Stimulated activated CD4-positive, alpha-beta T cell treated with anti-CD3 and anti-CD28 coated beads, Interleukin-15, amount 100 ng/mL, for 24 hours (primary cell): ENCODE results near the gene OR51T1.
"Not testable (repeated sequence)": the region's sequence is repeated elsewhere in the genome, so short reads cannot be mapped to it uniquely, and the experiment has no call there.

Experiments used
- DNase-seq: peaks from one replicate; pipeline ENCODE4 v3.0.0-alpha.2; 2020

The OR51T1 gene, protein sequence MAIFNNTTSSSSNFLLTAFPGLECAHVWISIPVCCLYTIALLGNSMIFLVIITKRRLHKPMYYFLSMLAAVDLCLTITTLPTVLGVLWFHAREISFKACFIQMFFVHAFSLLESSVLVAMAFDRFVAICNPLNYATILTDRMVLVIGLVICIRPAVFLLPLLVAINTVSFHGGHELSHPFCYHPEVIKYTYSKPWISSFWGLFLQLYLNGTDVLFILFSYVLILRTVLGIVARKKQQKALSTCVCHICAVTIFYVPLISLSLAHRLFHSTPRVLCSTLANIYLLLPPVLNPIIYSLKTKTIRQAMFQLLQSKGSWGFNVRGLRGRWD

GRCh38 chr11:4881860-4882500, at the start of gene OR51T1:
Gene OR51T1 (plus strand): TSS chr11:4881900. CDS start chr11:4881900, 0 bp downstream.
- DNase-seq = no peak

DNA sequence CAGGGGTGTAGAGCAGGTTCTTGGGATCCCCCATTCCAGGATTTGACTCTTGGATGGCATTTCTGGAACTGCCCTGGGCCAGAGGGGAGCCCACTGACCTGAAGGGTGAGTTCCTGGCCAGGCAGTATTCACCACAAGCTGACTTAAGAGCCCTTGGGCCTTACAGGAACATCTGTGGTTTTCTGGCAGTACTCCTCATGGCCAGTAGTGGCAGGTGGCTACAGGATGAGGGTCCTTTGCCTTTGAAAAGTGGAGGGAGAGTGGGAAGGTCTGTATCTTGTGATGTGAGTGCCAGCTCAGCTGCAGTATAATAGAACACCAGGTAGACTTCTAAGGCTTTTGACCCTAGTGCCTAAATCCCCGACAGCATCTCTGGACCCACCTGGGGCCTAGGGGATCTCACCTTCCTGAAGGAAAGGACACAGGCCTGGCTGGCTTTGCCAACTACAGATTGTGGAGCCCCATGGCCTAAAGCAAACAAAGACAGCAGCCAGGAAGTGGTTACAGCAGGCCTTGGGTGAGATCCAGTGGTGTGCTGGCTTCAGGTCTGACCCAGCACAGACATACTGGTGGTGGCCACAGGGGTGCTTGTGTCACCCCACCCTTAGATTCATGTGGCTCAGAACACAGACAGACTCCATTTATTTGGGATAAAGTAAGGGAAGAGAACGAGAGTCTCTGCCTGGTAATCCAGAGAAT, 41.7 kb upstream of the OR51T1 start:
- no peak for DNase-seq

DNA sequence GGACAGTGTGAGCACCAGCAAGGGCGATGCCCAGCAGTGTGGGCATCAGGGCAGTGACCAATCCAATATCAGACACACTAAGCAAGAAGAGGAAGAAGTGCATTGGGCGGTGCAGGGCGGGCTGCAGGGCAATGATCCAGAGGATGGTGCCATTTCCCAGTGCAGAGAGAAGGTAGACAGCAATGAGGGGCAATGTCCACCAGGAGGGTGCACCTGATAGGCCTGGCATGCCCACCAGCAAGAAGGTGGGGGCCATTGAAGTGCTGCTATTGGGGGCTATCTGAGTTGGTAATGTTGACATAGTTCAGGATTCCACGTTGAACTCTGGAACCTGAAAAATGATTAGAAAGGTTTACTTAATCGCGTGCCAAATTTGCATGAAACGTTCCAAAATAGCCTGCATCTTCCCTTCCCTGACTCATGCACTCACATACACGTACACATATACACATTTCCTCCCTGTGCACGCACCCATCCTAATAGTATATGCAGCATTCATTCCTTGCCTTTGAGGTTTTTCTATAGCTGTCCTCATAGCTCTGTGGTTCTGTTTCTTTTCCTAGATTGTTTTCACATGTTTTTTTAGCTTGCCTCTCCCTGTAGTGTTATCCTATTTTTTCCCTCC, 32.7 kb upstream of the OR51T1 start, which contains the start of gene OR51S1:
TSS of gene OR51S1 (minus strand) at position 301 of the 625 bp plus-strand sequence. CDS start at position 301, 0 bp downstream.
- no peak for DNase-seq

GRCh38 chr11:4851033-4851432, 30.7 kb upstream of the OR51T1 start:
- DNase-seq = no peak

DNA sequence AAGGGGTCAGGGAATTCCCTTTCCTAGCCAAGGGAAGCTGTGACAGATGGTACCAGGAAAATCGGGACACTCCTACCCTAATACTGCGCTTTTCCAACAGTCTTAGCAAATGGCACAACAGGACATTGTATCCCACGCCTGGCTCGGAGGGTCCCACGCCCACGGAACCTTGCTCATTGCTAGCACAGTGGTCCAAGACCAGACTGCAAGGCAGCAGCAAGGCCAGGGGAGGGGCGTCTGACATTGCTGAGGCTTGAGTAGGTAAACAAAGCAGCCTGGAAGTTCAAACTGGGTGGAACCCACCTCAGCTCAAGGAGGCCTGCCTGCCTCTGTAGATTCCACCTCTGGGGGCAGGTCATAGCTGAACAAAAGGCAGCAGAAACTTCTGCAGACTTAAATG, 27.4 kb upstream of the OR51T1 start:
- not testable (repeated sequence) for DNase-seq

DNA sequence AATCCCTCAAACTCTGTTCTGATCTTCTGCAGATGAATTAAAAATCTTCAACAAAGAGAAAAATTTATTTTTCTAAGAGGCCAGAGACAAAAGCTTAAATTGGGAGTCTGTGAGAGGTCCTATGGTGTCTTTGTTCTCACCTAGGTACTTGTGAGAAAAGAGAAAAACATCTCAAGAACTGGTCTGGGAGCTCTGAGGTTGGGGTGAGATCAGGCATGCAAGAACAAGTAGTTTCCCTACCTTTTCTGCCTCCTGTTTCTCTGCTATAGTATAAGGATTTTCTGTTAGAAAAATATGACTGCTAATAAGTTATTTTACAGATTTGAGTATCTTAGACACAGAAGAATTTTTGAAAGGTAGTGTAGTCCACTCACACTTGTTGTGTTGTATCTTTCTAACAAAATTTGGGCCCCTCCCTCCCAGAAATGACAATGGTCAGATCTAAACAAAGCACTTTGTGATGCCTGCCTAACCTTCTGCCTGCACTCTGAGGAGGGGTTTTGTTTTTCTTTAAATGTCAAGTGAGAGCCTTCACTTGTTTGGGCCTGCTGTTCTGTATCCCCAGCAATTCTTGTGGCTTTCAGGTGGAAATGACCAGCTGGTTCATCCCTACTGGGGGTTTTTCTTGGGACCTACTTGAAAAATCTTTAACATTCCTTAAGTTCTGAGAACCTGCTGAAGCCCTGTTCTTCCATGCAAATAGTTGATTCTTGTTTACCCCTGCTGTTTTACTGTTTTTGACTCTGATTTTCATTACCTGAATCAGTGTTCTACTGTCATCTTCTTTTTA, 19.1 kb upstream of the OR51T1 start:
- no peak for DNase-seq

DNA sequence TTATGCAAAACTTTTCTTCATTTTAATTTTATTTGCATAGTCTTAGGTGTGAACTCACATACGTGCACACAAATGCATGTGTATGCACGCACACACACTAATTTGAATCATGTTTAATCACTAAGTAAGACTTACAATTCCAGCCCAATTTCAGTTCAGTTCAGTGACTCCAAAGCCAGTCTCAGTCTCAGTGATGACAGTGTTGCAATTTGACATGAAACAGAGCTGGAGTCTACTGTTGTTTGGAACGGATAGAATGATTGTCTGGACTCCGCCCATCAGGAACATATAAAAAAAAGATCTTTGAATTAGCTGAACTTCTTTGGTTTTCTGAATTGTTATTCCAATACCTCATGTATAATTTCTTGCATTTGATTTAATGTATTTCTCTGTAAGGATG, 17.8 kb upstream of the OR51T1 start:
- DNase-seq = no peak

DNA sequence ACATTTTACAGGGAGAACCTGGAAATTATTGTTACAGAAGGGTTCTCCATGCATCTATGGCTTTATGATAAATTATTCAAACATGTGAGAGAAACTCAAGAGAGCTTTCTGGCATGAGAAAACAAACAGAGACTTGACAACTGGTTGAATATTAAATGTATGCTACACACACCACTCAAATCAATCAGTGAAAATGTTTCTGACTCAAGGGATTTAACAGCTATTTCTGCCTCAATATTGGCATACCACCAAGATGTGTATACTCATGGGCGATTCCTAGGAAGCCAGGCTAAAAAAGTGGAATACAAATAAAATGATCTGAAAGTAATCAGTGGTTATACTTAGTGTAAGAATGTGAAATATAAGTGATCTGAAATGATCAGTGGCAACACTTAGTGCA, 15.8 kb upstream of the OR51T1 start:
- DNase-seq = no peak

GRCh38 chr11:4881188-4881587, 512 bp upstream of the OR51T1 start:
- no peak for DNase-seq

GRCh38 chr11:4882543-4882942, 843 bp downstream of the OR51T1 start:
- no peak for DNase-seq

DNA sequence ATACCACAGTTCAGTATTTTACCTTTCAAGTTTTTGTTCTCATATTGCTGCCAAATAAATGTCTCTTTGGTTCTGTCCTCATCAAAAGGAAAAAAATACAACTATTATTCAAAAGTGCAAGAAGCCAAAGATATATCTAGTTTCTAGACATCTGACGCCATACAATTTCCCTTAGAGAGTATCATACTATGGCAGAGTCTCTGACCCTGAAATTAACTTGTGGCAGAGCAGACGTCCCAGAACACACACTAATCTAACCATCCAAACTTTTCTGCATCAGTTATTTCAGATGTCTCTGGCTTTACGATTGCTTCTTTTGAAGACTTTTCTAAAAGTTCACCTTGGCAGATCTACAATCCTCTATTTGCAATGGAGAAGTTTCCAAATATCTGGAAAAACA, 2.7 kb downstream of the OR51T1 start:
- DNase-seq = no peak

DNA sequence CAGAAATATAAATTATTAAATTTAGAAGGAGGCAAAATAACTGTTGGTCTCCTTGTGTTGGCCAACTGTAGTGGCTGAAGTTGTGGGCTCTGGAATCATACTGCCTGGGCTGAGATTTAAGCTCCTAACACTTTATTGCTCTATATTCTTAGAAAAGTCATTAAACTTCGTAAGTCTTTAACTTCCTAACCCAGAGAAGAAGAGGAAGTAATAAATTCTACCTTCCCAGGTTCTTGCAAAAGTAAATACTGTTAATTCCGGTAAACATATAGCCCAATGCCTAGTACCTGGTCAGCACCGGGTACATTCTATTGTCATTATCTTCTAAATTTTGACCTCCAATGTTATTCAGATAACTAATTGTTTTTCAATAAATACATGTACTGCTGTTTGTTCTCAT, 4.5 kb downstream of the OR51T1 start:
- DNase-seq = no peak

- no peak for DNase-seq
Observed at GRCh38 chr11:4887591-4887990, 5.9 kb downstream of the OR51T1 start.

DNA sequence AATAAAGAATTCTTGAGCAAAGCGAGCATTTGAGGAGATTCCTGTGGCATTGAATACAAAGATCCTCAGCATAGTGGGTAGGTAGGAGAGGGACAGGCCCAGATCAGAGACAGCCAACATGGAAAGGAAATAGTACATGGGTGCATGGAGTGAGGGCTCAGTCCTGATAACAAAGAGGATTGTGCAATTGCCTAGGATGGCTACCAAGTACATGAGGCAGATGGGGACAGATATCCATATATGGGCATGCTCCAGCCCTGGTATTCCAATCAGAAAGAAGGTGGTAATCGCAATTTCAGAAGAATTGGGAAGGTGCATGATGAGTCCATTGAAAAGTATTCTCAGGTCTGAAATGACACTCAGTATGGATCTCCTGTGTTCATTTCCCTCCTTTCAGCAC, 8.6 kb downstream of the OR51T1 start:
- no peak for DNase-seq

- DNase-seq = no peak
Observed at GRCh38 chr11:4891996-4892640, 10.4 kb downstream of the OR51T1 start.

GRCh38 chr11:4903484-4903883, 21.8 kb downstream of the OR51T1 start, which contains the start of gene OR51A7:
Gene OR51A7 (plus strand): TSS chr11:4903783. CDS start chr11:4907370, 3,587 bp downstream.
- DNase-seq = no peak

- no peak for DNase-seq
Observed at GRCh38 chr11:4916581-4916980, 34.9 kb downstream of the OR51T1 start.

- no peak for DNase-seq
Observed at GRCh38 chr11:4919250-4919649, 37.5 kb downstream of the OR51T1 start, which contains the start of gene OR51G2. Gene OR51G2 (minus strand): TSS chr11:4919350. CDS start chr11:4915663, 3,687 bp downstream.

DNA sequence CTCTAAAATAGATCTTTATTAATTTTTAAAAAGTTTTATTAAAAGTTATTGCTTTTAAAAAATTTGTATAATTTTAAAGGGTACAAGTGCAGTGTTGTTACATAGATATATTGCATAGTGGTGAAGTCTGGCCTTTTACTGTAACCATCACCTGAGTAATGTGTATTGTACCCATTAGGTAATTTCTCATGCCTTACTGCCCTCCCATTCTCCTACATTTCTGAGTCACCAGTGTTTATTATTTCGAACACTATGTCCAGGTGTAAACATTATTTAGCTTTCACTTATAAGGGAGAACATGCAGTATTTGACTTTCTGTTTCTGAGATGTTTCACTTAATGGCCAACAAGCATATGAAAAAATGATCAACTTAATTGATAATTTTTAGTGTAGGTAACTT, 40.1 kb downstream of the OR51T1 start:
- no peak for DNase-seq

GRCh38 chr11:4922304-4922703, 40.6 kb downstream of the OR51T1 start:
- no peak for DNase-seq

- DNase-seq = no peak
Observed at GRCh38 chr11:4924239-4924638, 42.5 kb downstream of the OR51T1 start, which contains the start of gene OR51G1. Gene OR51G1 (minus strand): TSS chr11:4924339. CDS start chr11:4924339, 0 bp downstream.

DNA sequence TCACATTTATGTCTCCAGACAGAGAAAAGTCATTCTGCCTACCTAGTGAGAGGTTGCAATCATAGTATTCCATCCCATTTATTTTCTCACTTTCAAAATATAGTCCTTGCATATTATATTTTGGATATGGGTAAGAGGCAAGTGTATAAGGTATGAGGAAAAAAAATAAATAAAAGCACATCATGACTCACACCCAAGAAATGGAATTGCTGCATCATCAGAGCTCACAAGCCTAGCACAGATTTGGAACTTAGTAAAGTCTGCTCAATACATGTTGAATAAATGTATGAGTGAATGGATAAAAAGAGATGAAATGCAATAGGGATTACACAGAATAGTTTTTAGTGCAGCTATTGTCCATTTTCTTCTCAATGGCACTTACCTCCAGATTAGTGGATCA, 44.9 kb downstream of the OR51T1 start:
- no peak for DNase-seq
